ENCODE results near the gene DACH1. TPM values are rescaled to one million over a fixed set of nuclear protein-coding genes. Genes with fewer than 3 reads are reported as not detected.

Gene DACH1
- total and polyA plus RNA-seq, 9 of the 15 experiments (the other 6 are each of a cell fraction or from before 2014, with no cell fraction given) = 0.04 to 0.07 (median 0.04) TPM; not detected in 2

DNA sequence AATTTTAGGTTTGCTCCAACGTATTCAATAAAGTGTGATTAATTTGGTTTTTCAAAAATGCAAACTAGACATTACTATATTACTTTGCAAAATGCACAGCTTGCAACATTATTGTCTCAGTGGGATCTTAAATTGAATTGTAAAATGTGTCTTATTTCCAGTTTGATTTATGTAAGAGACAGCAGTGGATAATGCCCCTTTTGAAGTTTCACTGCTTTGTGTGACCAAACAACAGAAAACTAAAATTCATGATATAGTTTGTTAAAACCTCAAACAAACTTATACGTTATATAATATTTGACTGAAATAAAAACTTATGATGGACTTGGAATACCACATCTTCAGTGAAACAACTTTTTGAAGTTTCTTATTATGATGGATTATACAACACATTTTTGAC, 279.8 kb downstream of the DACH1 start:
- H3K27me3 ChIP-seq (ENCODE audit: control insufficient read depth in 2 of 2, insufficient read depth in 2 of 2, low read length in 2 of 2) = no peaks in the 10 kb centered on the region
- no peaks in the 10 kb centered on the region for H3K9me3 ChIP-seq (replicated peaks; ENCODE audit: control insufficient read depth, insufficient read depth, low read depth, low read length)
- FAIRE-seq (no peak), DNase-seq (ENCODE audit: extremely low read depth in 1 of 4, low spot score in 3 of 4) (no peak), ATAC-seq (no peak)
- H2AFZ ChIP-seq (ENCODE audit: low read depth, low read length) = no peak overlapping the region
- H3K9ac ChIP-seq (ENCODE audit: insufficient read depth in 1 of 2, low read depth in 2 of 2, low read length in 2 of 2) = no peak overlapping the region
- H3K4me2 ChIP-seq (ENCODE audit: insufficient read depth, low read length) = no peak overlapping the region
- ChIA-PET CTCF (ENCODE audit: low intra/inter-chr PET ratio) (no interaction called here), POLR2A (no interaction called here)
- no TSS peak for BruUV-seq (replicated peaks)
- 0% methylated on average over 2 of the region's 2 CpGs for whole genome bisulfite sequencing (ENCODE audit: insufficient coverage, low coverage, missing lambda C conversion rate)
- no peaks in the 10 kb centered on the region for H3K79me2 ChIP-seq (ENCODE audit: control insufficient read depth, insufficient read depth, low read length)
- no peaks in the 10 kb centered on the region for H4K20me1 ChIP-seq (replicated peaks; ENCODE audit: control insufficient read depth, insufficient read depth, low read length)
- no peaks in the 10 kb centered on the region for H3K4me1 ChIP-seq (replicated peaks in 1 of 2; ENCODE audit: control insufficient read depth in 2 of 2, insufficient read depth in 2 of 2, low read length in 2 of 2)
- H3K27ac ChIP-seq (ENCODE audit: extremely low read depth, low read depth, low read length) = no peak overlapping the region
- H3K4me3 ChIP-seq = no peak overlapping the region
- no peaks in the 10 kb centered on the region for H3K9me1 ChIP-seq (ENCODE audit: control insufficient read depth, insufficient read depth, low read length)
- intact Hi-C loops (cut with micrococcal nuclease) = no loop called here
- no peaks in the 10 kb centered on the region for H3K36me3 ChIP-seq (ENCODE audit: control insufficient read depth, insufficient read depth, low read length)
- in situ Hi-C loops (cut with MboI) = no loop called here
- TF ChIP-seq TEAD4 (IDR thresholded peaks at IDR 0.05; ENCODE audit: low read length) (no peak), TEAD4 (CRISPR knock-in tag; IDR thresholded peaks at IDR 0.05; ENCODE audit: borderline replicate concordance) (no peak), GTF2F1 (IDR thresholded peaks at IDR 0.05; ENCODE audit: low read depth, low read length) (no peak), CTBP1 (IDR thresholded peaks at IDR 0.05; ENCODE audit: borderline replicate concordance) (no peak), FOS (IDR thresholded peaks at IDR 0.05; ENCODE audit: extremely low read depth, insufficient read length) (no peak), ZNF766 (CRISPR knock-in tag; conservative IDR thresholded peaks at IDR 0.05) (no peak), E2F8 (IDR thresholded peaks at IDR 0.05; ENCODE audit: low read depth, partially characterized antibody) (no peak), ZNF586 (CRISPR knock-in tag; conservative IDR thresholded peaks at IDR 0.05) (no peak), ZNF140 (CRISPR knock-in tag; IDR thresholded peaks at IDR 0.05) (no peak), NFRKB (IDR thresholded peaks at IDR 0.05; ENCODE audit: low read depth) (no peak), MEF2D (tag; conservative IDR thresholded peaks at IDR 0.05; ENCODE audit: low read depth) (no peak), ESRRA (IDR thresholded peaks at IDR 0.05; ENCODE audit: borderline replicate concordance, low read depth) (no peak), SRSF3 (IDR thresholded peaks at IDR 0.05; ENCODE audit: insufficient read depth, low read length) (no peak), ASH1L (IDR thresholded peaks at IDR 0.05; ENCODE audit: borderline replicate concordance, low read depth, partially characterized antibody) (no peak), ZBTB11 (CRISPR knock-in tag; IDR thresholded peaks at IDR 0.05) (no peak), GABPB1 (CRISPR knock-in tag; IDR thresholded peaks at IDR 0.05) (no peak), ZNF785 (CRISPR knock-in tag; IDR thresholded peaks at IDR 0.05) (no peak), PTRF (tag; IDR thresholded peaks at IDR 0.05) (no peak)

All from K562 (cell line).